Activated CD4-positive, alpha-beta T cell treated with anti-CD3 and anti-CD28 coated beads, Interleukin-2, amount 50 U/mL, for 48 hours (primary cell): ENCODE measurements around the gene CDIP1.

Experiments used
- DNase-seq, 2 experiments: peaks; one replicate each; pipeline ENCODE4 v3.0.0-alpha.2; 2020

Gene CDIP1

DNA sequence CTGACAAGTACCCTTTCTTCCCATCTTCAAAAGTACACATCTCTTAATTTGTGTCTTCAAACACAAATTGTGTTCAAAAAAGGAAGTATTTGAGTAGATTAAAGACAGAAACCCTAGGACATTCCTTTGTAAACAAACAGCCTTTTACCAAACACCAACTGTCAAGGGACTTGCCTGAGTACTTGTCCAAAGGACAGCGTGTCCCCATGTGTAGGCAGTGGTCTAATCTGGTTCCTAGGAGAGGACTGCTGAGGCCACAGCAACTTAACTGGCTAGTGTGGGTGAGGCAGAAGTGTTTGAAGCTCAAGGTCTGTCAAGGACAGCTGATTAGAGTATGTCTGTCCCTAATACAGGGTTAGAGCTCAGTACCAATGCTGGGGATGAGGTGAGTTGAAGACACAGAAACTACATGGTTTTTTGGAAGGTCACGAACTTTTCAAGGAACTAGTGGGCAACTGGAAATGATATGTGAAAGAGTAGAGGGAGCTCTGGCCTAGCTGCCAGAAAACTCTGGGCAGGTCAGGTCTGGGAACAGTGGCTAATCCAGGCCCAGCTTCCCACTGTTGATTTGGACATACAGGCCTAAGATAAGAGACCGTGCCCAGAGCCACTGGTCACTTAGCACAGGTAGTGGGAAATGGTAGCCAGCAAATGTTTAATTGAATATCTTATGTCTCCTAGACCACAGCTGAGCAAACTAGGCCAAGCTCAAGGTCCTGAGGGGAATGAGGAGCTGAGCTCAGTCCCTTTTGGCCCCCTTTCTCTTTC lies 52.3 kb downstream of the CDIP1 start:
- DNase-seq = no peak

DNA sequence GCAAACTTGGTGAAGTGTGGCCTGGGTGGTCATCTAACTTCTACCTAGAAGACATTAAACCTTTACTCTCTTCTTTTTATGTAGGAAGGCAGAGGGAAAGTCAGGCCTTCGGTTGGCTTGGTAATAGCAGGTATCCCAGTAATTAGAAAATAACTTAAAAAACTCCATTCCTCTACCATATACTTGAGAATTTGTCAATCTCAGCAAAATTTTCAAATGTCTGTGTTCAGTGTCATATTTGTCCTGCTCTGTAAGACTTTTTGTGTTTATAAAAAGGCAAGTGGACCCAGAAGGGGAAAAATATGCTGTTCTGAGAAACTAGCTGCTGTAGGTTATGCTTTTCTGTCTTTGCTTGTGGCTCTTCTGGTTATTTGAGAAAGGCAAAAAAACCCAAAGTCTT lies 56.6 kb downstream of the CDIP1 start:
- no peak for DNase-seq

DNA sequence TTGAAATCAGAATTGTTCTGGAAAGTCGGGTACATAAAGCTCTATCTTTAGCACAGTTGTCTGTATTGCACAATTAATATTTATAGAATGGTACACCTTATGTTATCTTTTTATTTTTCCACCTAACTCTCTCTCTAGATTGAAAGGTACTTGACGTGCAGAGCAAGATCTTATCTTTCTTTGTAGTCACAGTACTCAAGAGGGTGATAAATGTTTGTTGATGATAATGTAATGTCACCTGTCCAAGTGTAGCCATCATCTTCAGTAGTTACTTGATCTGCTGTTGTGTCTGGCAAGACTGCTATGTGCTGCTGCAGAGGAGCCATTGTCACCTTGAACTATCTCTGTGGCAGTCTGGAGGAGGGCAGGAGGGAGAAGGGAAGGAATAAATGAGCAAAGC lies 57.0 kb downstream of the CDIP1 start:
- DNase-seq = no peak

DNA sequence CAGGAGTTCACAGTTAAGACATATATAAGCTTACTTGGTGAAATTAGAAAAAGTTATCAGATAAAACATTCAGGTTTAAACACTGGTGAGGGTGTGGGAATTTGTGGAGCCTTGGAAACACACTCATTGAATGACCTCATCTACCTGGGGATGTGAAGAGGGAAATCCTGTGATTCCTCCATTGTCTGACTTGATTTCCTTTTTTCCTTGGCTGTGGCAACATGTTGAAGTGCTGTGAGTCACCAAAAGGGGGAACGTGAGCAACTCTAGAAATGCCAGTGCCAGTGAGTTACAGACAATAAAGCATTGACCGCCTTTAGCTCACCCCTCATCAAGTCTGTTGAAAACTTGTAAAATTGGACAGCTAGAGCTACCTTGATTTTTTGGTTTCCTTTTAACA lies 60.6 kb downstream of the CDIP1 start:
- DNase-seq = no peak

DNA sequence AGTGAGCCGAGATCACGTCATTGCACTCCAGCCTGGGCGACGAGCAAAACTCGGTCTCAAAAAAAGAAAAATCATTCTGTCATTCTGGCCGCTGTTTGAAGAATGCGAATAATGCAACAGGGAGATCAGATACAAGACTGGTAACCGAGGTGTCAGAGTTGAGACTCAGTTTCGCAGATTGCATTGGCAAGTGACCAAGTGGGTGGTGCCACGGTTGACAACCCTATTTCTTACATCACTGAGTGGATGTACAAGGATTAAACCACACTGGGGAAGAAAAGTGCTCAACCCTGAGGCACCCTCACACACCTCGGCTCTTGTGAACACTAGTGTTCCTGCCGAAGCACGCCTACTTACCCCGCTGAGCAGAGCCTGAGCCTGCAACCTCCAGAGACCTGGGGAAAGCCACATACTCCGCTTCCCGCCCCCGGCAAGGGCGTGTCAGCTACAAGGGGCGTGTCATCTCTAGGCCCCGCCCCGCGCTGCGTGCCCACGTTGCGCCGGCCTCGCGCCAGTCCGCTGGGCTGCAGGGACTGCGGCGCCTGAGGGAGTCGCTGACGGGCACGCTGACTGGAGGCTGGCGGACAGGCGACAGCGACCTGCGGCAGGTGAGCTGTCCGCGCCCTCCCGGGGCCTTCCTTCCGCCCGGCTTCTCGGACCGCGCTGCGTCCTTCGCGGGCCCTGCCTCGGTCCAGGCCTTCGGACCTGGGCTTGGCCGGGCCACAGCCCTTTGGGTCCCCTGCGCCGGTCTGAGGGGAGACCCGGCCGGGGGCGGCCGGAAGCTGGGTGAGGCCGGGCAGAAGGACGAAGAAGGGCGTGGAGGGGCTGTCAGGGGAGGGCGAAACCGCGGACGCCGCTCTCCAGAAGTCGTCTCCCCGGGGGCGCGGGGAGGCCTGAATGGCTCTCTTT lies 62.4 kb downstream of the CDIP1 start, which contains the start of gene HMOX2:
HMOX2 (plus strand) TSS at position 519 of the 909 bp plus-strand sequence. CDS start 29,127 bp downstream, outside the sequence.
- DNase-seq = peak; percentile 94 to 95

DNA sequence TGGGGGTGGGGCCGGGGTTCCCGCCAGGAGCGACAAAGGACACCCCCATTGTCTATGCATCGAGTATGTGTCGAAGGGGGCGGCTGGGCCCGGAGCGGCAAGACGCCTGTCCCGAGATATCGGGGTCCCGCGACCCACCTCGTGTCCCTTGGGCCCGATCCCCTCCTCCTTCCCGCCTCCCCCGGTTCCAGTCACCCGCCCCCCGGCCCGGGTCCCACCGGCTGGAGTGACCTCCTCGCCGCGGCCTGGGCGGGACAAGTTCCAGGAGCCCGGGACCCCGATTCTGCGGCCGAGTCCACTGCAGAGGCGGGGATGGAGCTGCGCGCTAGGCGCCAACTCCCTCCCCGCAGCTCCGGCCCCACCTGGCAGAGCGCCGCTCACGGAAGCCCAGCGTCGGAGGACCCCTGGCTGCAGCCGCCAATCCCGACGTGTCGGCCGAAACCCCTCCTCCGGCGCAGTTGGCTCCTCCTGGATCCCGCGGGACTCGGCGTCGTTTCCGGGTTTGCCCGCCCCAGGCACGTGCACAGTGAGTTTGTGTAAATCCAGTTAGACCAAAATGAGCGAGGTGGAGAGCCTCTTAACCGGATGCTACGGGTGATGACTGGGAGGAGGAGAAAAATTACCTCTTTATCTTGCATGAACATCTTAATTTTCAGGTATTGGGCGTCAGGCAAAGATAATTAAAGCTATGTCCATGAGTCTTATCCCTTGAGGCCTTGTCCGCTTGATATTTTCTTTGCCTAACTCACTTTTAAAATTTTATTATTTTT lies 64.2 kb downstream of the CDIP1 start, which contains the start of gene NMRAL1:
NMRAL1 (minus strand) TSS at position 434 of the 770 bp plus-strand sequence. CDS start 493 bp downstream, outside the sequence.
- DNase-seq = peak; percentile 88 to 94

DNA sequence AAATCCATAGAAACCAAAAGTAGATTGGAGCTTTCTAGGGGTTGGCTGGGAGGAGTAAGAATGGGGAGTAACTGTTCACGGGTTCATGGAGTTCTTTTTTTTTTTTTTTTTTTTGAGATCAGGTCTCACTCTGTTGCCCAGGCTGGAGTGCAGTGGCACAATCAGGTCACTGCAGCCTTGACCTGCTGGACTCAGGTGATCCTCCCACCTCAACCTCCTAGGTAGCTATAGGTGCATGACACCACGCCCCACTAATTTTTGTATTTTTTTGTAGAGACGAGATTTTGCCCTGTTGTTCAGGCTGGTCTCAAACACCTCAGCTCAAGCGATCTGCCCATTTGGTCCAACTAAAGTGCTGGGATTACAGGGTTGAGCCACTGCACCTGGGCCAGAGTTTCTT lies 65.7 kb downstream of the CDIP1 start:
- DNase-seq = no peak

DNA sequence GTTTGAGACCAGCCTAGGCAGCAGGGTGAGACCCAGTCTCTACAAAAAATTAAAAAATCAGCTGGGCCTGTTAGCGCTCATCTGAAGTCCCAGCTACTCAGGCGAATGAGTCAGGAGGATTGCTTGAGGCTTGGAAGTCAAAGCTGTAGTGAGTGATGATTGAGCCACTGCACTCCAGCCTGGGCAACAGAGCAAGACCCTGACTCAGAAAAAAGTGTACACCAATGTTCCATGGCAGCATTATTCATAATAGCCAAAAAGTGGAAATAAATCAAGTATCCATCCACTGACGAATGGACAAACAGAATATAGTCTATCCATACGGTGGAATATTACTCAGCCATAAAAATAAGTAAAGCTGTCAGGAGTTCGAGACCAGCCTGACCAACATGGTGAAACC lies 66.7 kb downstream of the CDIP1 start:
- DNase-seq = no peak

DNA sequence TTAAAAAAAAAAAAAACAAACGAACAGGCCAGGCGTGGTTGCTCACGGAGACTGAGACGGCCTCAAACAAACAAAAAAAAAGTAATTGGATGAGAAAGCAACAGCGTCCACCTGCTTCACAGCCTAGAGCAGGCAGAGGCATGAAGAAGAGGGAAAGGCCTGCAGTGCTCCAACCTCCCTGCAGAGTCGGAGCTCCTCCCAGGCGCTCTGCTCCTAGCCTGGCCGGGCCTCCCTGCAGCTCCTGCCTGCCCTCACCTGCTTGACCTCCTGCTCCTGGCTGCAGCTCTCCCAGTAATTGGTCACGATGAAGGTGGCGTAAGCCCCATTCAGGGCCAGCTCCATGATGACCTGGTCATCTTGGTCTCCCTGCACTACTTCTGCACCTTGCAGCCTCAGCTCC lies 69.6 kb downstream of the CDIP1 start:
- DNase-seq = no peak

DNA sequence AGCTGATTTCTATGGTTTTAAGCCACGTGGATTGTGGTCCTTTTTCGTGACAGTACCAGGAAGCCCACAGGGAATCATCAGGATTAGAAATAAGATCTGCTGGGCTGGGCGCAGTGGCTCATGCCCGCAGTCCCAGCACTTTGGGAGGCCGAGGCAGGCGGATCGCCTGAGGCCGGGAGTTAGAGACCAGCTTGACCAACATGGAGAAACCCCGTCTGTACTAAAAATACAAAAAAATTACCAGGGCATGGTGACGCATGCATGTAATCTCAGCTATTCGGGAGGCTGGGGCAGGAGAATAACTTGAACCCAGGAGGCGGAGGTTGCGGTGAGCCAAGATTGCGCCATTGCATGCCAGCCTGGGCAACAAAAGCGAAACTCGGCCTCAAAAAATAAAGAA lies 70.7 kb downstream of the CDIP1 start:
- DNase-seq = no peak

DNA sequence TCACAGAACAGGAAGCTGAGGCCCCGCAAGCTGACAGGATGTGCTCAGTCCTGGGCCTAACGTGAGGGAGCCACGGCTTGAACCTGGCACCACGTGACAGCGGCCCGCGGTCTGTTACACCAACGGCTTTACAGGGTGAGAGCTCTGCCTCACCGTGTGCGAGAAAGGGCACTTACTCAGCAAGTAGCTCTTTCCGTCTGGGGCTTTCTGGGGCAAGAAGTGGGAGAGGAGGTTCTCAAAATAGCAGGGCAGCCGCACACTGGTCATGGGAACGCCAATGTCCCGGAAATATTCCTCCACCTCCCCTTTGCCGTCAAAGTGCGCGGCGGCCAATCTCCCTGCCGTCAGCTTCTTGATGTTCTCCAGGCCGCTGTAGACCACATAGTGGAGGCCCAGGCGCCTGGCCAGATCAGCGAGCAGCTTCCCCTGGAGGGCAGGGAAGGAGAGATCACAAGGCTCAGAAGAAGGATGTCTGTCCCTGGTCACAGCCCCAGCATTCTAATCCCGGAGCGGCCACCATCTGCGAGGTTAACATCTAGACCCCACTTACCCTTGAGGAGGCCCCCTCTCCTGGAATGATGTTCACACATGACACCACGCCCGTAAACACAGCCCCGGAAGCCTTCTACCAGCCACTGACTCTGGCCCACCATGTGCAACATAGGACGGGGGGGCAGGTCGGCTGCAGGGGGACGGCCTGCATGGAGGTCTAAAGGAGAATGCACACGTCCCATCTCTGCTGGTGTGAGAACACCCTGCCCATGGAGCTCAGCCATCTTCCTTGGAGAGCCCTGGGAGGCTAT lies 72.4 kb downstream of the CDIP1 start:
- peak; percentile 68 to 76 for DNase-seq

DNA sequence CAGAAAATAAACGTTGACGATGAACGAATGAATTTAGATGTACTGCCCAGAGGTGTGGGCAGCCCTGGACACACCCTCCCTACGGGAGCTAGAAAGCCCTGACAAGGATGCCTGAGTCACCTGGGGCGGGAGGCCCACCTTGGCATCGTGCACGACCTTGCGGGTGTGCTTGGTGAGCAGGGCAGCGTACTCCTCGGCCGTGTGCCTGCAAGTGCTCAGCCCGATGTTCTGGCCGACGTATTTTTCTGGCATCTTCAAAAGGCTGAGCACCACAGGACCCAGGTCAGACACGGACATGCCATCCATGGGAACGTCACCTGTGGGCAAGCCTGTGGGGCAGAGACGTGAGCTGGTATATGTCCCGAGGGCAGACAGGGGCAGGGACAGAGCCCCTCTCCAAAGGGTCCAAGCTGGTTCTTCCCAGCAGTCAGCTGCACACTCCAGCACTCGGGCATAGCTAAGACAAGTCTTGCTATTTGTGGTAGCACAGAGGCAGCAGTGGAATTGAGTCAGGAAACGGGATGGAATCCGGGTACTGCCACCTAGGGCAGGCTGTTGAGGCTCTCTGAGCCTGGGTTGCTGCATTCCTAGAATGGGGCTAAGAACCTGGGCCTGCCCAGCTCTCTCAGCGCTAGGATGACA lies 74.9 kb downstream of the CDIP1 start:
- no peak for DNase-seq

DNA sequence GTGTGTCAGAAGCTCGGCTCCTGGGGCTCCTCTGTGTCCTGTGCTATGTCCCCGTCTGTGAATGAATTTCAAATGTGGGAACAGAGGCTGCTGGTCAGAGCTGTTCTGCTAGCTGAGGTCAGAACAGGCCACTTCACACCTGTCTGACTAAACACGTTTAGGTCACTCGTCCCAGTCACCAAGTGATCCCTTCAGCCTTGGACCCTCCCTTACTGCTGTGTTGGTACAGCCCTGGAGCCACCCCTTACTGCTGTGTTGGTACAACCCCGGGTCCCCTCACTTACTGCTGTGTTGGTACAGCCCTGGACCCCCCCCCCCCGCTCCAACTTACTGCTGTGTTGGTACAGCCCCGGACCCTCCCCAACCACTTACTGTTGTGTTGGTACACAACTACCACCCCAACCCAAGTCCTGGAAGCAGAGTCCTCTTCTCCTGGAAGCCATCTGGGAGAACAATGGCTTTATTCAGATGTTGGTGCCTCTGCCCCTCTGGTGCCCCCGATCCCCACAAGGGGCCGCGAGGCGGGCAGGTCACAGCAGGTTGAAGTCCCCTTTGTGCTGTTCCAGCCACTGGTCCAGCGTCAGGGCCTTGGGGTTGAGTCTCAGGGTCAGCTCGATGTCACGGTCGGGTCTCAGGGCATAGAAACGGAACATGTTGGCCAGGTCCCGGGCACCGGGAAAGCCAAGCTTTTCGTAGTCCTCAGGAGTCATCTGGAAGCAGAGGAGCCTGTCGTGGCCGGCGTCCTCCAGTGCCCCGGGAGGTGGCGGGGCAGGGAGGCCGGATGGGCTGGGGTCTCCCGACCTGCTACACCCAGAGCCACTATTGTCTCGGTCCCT lies 77.1 kb downstream of the CDIP1 start:
- DNase-seq = no peak

DNA sequence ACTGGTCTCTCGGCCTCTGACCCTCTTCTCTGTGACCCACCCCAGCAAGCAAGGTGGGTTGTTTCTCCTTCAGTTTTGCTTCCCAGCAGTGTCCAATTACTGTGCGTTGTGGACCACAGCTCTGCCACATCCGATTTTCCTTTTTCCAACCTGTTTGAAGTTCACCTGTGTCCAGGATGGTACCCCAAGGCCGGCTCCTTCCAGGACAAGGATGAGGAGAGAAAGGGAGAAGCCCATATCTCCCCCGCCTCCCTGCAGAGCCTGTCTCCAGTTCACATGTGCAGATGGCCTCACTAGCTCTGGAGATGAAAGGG lies 77.7 kb downstream of the CDIP1 start:
- DNase-seq = no peak
